Loucy (cell line): ENCODE measurements around the gene ZNF620.

Experiments used
- EZH2phosphoT487 ChIP-seq: fragments of 200-600 bp; IDR thresholded peaks from 2 replicates; pipeline ENCODE4 v1.6.1; 2018; ENCODE audit warnings: antibody characterized with exemption, mild to moderate bottlenecking, moderate library complexity, borderline replicate concordance
- TF ChIP-seq, protein P1 (sequence below): fragments of 200-600 bp; sonication (generic); conservative IDR thresholded peaks from 2 replicates; pipeline ENCODE4 v1.5.1; 2014; ENCODE audit warnings: mild to moderate bottlenecking, antibody characterized with exemption, low read length

DNA sequence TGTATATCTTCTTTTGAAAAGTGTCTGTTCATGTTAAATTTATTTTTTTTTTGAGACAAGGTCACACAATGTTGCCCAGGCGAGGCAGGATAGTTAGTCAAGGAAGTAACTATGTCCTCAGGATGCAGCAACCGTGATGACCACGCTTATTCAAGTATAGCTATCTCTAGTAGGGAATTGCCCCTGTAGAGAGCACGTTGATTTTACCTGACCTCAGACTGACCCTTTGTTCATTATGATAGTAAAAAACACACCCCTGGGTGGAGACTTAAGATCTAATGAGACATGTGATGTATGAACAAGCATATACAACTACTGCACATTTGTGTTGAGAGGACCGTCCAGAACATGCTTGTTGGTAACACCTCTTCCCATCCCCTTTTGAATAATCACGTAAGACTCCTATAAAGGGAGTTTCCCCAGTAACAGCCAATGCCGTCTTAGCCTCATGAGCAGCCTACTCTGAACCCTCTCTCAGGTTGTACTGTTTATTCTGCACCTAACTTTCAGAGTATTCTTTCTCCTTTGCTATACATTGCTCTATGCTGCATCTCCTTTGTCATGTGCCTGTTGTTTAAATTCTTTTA, 51.8 kb downstream of the ZNF620 start:
- TF ChIP-seq, protein P1, sequence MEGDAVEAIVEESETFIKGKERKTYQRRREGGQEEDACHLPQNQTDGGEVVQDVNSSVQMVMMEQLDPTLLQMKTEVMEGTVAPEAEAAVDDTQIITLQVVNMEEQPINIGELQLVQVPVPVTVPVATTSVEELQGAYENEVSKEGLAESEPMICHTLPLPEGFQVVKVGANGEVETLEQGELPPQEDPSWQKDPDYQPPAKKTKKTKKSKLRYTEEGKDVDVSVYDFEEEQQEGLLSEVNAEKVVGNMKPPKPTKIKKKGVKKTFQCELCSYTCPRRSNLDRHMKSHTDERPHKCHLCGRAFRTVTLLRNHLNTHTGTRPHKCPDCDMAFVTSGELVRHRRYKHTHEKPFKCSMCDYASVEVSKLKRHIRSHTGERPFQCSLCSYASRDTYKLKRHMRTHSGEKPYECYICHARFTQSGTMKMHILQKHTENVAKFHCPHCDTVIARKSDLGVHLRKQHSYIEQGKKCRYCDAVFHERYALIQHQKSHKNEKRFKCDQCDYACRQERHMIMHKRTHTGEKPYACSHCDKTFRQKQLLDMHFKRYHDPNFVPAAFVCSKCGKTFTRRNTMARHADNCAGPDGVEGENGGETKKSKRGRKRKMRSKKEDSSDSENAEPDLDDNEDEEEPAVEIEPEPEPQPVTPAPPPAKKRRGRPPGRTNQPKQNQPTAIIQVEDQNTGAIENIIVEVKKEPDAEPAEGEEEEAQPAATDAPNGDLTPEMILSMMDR = no peak
- TF ChIP-seq EZH2phosphoT487 = no peak
